Measurements from ENCODE around the gene GOLGA8N. TPM values are rescaled to one million over a fixed set of nuclear protein-coding genes. Genes with fewer than 3 reads are reported as not detected.

The GOLGA8N gene
- total RNA-seq, 6 experiments from 2014 or later = 3.2 to 32.1 (median 6.0) TPM

- TF ChIP-seq POLR2A (IDR thresholded peaks at IDR 0.05) (no peak), CTCF (IDR thresholded peaks at IDR 0.05) (no peak)
- no peak overlapping the region for H3K27ac ChIP-seq
- DNase-seq (no peak), ATAC-seq (no peak)
- H3K9me3 ChIP-seq = no peaks in the 10 kb centered on the region
- H3K36me3 ChIP-seq = no peaks in the 10 kb centered on the region
- intact Hi-C loops (cut with DNase I) = no loop called here
- H3K4me1 ChIP-seq = peaks cover 0 to 2% (median 0%) of the 10 kb centered on the region in 4 donors
- H3K27me3 ChIP-seq = no peaks in the 10 kb centered on the region
- no peak overlapping the region for H3K4me3 ChIP-seq
- WGBS (ENCODE audit: insufficient coverage, low coverage, low lambda C conversion rate, missing lambda C conversion rate) = 62% methylated on average over 4 of the region's 4 CpGs
Measured at GRCh38 chr15:32656091-32656490, 62.8 kb downstream of the GOLGA8N start.

- DNase-seq (no peak), ATAC-seq (no peak)
- Histone ChIP-seq H3K9me3 (no peaks in the 10 kb centered on the region), H3K27ac (no peak overlapping the region), H3K4me3 (no peak overlapping the region), H3K27me3 (no peaks in the 10 kb centered on the region), H3K36me3 (no peaks in the 10 kb centered on the region), H3K4me1 (peaks cover 0 to 2% (median 0%) of the 10 kb centered on the region in 4 donors)
- 91% methylated on average over 9 of the region's 9 CpGs for WGBS (ENCODE audit: insufficient coverage, low coverage, low lambda C conversion rate, missing lambda C conversion rate)
- intact Hi-C loops (cut with DNase I) = no loop called here
- TF ChIP-seq CTCF (IDR thresholded peaks at IDR 0.05) = no peak
- TF ChIP-seq POLR2A (IDR thresholded peaks at IDR 0.05) = no peak
Measured at GRCh38 chr15:32656496-32656895, 63.2 kb downstream of the GOLGA8N start.

Small RNA genes lying within 50 kb of the gene (small RNA-seq; reads per million reads assigned to genes)
- 0 reads per million in 2 experiments for gene RN7SL286P

Other genes with a start within 250 kb of the GOLGA8N start
- gene GOLGA8K, start 190.2 kb upstream of the GOLGA8N start, total RNA-seq = under 1 TPM in 4 of 6 experiments, not detected in 2; 0.24 to 0.95 (median 0.43) TPM
- gene GOLGA8O, start 137.8 kb upstream of the GOLGA8N start, total RNA-seq = 1 to 10 TPM in 2 of 6 experiments, under 1 TPM in 2, not detected in 2; 0.51 to 1.4 (median 1.1) TPM
- 1 to 10 TPM in 5 of 6 experiments, under 1 TPM in 1; 0.51 to 3.3 (median 1.6) TPM for gene ARHGAP11A, start 22.0 kb downstream of the GOLGA8N start, total RNA-seq
- 10 to 100 TPM in 2 of 6 experiments, 1 to 10 TPM in 4; 2.6 to 18.3 (median 4.4) TPM for gene SCG5, start 48.3 kb downstream of the GOLGA8N start, total RNA-seq
- gene GREM1, start 124.5 kb downstream of the GOLGA8N start, total RNA-seq = 1 to 10 TPM in 2 of 6 experiments, under 1 TPM in 3, not detected in 1; 0.16 to 2.4 (median 0.37) TPM

Measured in right lobe of liver (tissue), 6 donors.